A549 treated with ZK216348 at 1 μM for 4 hours (cell line): ENCODE measurements around the gene OR10G2. TPM values are rescaled to one million over a fixed set of nuclear protein-coding genes. Genes with fewer than 3 reads are reported as not detected.

Experiments used
- total RNA-seq: library from RNA; stranded (reverse); fragments of 200-300 nt; extraction: Qiagen RNA extraction; gene quantifications from 5 replicates; pipeline ENCODE4 v1.2.3, GENCODE V29; 2022; ENCODE audit warnings: low read depth

OR10G2 gene, protein sequence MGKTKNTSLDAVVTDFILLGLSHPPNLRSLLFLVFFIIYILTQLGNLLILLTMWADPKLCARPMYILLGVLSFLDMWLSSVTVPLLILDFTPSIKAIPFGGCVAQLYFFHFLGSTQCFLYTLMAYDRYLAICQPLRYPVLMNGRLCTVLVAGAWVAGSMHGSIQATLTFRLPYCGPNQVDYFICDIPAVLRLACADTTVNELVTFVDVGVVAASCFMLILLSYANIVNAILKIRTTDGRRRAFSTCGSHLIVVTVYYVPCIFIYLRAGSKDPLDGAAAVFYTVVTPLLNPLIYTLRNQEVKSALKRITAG
- not detected in 5 replicates for total RNA-seq

DNA sequence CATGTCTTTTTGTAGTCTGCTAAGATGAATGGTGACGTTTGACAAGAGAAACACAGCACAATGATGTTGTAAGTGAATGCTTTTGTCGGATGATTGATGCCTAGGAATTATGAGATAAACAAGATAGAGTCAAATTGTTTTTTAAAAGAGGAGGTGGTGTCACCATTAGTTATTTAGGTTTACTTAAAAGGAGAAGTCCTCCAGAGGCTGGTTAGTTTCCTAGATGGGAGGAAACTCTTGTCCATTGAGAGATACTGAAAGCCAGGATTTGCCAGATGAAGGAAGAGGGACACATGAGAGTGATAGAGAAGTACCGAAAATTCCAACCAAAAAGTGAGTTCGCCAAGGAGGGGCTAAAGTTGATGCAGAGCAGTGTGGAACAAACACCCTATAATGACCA lies at the start of gene OR10G2:
Gene OR10G2 (minus strand): TSS at position 101 of the 400 bp plus-strand sequence. CDS start 98 bp downstream, at position 3.

DNA sequence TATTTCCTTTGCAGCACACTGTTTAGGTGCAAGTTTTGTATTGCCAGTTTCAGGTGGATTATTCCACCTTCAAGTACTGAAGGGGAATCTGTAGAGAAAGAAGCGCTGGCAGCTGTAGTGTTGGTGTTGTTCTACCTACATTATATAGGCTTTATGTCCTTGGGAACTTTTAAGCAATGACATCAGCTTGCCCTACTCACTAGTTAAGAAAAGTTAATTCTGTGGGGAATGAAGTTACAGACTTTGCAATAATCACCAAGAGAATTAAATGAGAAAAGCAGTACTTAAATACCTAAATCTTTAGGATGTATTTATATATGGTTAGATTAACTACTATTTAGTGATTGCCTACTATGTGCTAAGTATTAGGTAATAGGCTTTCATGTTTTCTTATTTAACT lies 39.0 kb upstream of the OR10G2 start, which contains the start of gene OR4E1:
Gene OR4E1 (minus strand): TSS at position 101 of the 400 bp plus-strand sequence. CDS start 2,883 bp downstream, outside the sequence.

GRCh38 chr14:21653331-21653885 lies 18.7 kb upstream of the OR10G2 start, which contains the start of gene OR4E2:
TSS of gene OR4E2 (plus strand) at chr14:21653835. CDS start at chr14:21665083, 11,248 bp downstream.

Other genes starting within 250 kb of the OR10G2 start
- gene CHD8, start 178.8 kb downstream of the OR10G2 start, total RNA-seq, result 38.8 to 42.2 TPM (median 41.1 TPM) in 5 replicates
- 9.2 to 14.2 TPM (median 12.8 TPM) in 5 replicates for gene RAB2B, start 158.0 kb downstream of the OR10G2 start, total RNA-seq
- gene TOX4, start 157.7 kb downstream of the OR10G2 start, total RNA-seq, result 44.5 to 71.9 TPM (median 67.1 TPM) in 5 replicates
- gene METTL3, start 123.6 kb downstream of the OR10G2 start, total RNA-seq, result 37.8 to 53.9 TPM (median 51.8 TPM) in 5 replicates
- 0.61 to 1.1 TPM (median 0.87 TPM) in 5 replicates for gene SALL2, start 108.6 kb downstream of the OR10G2 start, total RNA-seq
- not detected in 5 replicates for gene OR10G3, start 54.9 kb downstream of the OR10G2 start, total RNA-seq
- gene OR4E2, start 18.9 kb upstream of the OR10G2 start, total RNA-seq, result not detected in 5 replicates
- gene OR4E1, start 38.9 kb upstream of the OR10G2 start, total RNA-seq, result not detected in 5 replicates